Naive thymus-derived CD8-positive, alpha-beta T cell (primary cell): ENCODE measurements around the gene PDE4B. TPM values are rescaled to one million over a fixed set of nuclear protein-coding genes. Genes with fewer than 3 reads are reported as not detected.
"Not testable (repeated sequence)": the region's sequence is repeated elsewhere in the genome, so short reads cannot be mapped to it uniquely, and the experiment has no call there.

Experiments used
- ATAC-seq, 2 donors: fragments of 150-1000 bp; cut with Tn5 transposase in 1 of 2; sonication (Bioruptor Pico), chemical (Tn5 transposase) in 1 of 2; 1 replicate in 1 of 2; 2 replicates in 1 of 2; pipeline ENCODE4 v1.10.0; 2021; ENCODE audit warnings: mild to moderate bottlenecking in 2 of 2, moderate library complexity in 2 of 2
- POLR2A ChIA-PET: fragments of 350-600 bp; sonication (Branson Sonifier 250); formaldehyde crosslinking; loops from one replicate; lab custom pipeline; 2021; ENCODE audit warnings: antibody characterized with exemption; lab: Charles Lee
- DNase-seq, 10 donors: peaks; one replicate each; pipeline versions ENCODE4 v3.0.0 to v3.0.0-alpha.2; 2020 to 2022
- H3K27ac Mint-ChIP-seq, 10 donors: one replicate each; pipeline ENCODE4 v1.8.0; 2020 to 2022; ENCODE audit warnings: mild to moderate bottlenecking in 10 of 10, mixed read lengths in 10 of 10, moderate library complexity in 4 of 10, inconsistent platforms in 1 of 10
- H3K27me3 Mint-ChIP-seq, 5 donors: one replicate each; pipeline ENCODE4 v1.8.0; 2021 to 2022; ENCODE audit warnings: mixed read lengths in 5 of 5
- H3K36me3 Mint-ChIP-seq, 3 donors: one replicate each; pipeline ENCODE4 v1.8.0; 2020 to 2022; ENCODE audit warnings: mixed read lengths in 3 of 3, mild to moderate bottlenecking in 2 of 3, inconsistent platforms in 1 of 3
- H3K4me1 Mint-ChIP-seq, 4 donors: one replicate each; pipeline ENCODE4 v1.8.0; 2021 to 2022; ENCODE audit warnings: mixed read lengths in 4 of 4
- H3K4me3 Mint-ChIP-seq, 10 donors: one replicate each; pipeline ENCODE4 v1.8.0; 2020 to 2022; ENCODE audit warnings: mild to moderate bottlenecking in 10 of 10, mixed read lengths in 10 of 10, moderate library complexity in 6 of 10, inconsistent platforms in 1 of 10
- H3K9me3 Mint-ChIP-seq, 9 donors: one replicate each; pipeline ENCODE4 v1.8.0; 2020 to 2022; ENCODE audit warnings: mixed read lengths in 9 of 9, mild to moderate bottlenecking in 3 of 9, inconsistent platforms in 1 of 9, moderate library complexity in 1 of 9
- polyA plus RNA-seq, 3 donors: library from polyadenylated mRNA; unstranded; fragments of 300-500 nt; fragmentation: Illumina TruSeq; gene quantifications; one replicate each; pipeline ENCODE4 v1.2.3, GENCODE V29; 2021
- total RNA-seq, 8 experiments: library from RNA in 2 of 8; stranded (reverse) in 2 of 8; gene quantifications; one replicate each; pipeline ENCODE4 v1.2.3 and lab custom pipeline; 2021 to 2026

PDE4B gene
- total and polyA plus RNA-seq, 5 experiments from 2014 or later = 27.4 to 35.2 (median 31.9) TPM

- no peak overlapping the region for H3K4me3 Mint-ChIP-seq
- H3K4me1 Mint-ChIP-seq = no peaks in the 10 kb centered on the region
- H3K27me3 Mint-ChIP-seq = peaks cover 0 to 4% (median 1%) of the 10 kb centered on the region in 5 donors
- no peak overlapping the region for H3K27ac Mint-ChIP-seq
- H3K9me3 Mint-ChIP-seq = peaks cover 0 to 9% (median 0%) of the 10 kb centered on the region in 9 donors
- ATAC-seq = no peak
- POLR2A ChIA-PET = no interaction called here
- DNase-seq = no peak
- no peaks in the 10 kb centered on the region for H3K36me3 Mint-ChIP-seq
These were observed 172.7 kb downstream of the PDE4B start for GRCh38 chr1:65965112-65965996.

GRCh38 chr1:65967492-65967891 lies 174.8 kb downstream of the PDE4B start:
- DNase-seq, POLR2A ChIA-PET, H3K4me1 Mint-ChIP-seq, H3K36me3 Mint-ChIP-seq, H3K4me3 Mint-ChIP-seq, H3K9me3 Mint-ChIP-seq, ATAC-seq, H3K27ac Mint-ChIP-seq: not testable (repeated sequence)
- peaks cover 0 to 15% (median 9%) of the 10 kb centered on the region in 5 donors for H3K27me3 Mint-ChIP-seq

GRCh38 chr1:65971547-65971946 lies 178.9 kb downstream of the PDE4B start:
- DNase-seq (no peak), ATAC-seq (no peak)
- Mint-ChIP-seq H3K4me3 (no peak overlapping the region), H3K4me1 (no peaks in the 10 kb centered on the region), H3K27ac (no peak overlapping the region), H3K27me3 (peaks cover 0 to 16% (median 8%) of the 10 kb centered on the region in 5 donors), H3K9me3 (peaks cover 0 to 31% (median 17%) of the 10 kb centered on the region in 9 donors), H3K36me3 (peaks cover 0 to 13% (median 7%) of the 10 kb centered on the region in 3 donors)
- POLR2A ChIA-PET = no interaction called here

GRCh38 chr1:65975708-65976107 lies 183.0 kb downstream of the PDE4B start:
- Mint-ChIP-seq H3K4me3 (no peak overlapping the region), H3K9me3 (peaks cover 0 to 28% (median 20%) of the 10 kb centered on the region in 9 donors), H3K27me3 (peaks cover 4 to 33% (median 12%) of the 10 kb centered on the region in 5 donors), H3K27ac (no peak overlapping the region), H3K36me3 (peaks cover 0 to 19% (median 7%) of the 10 kb centered on the region in 3 donors), H3K4me1 (no peaks in the 10 kb centered on the region)
- DNase-seq (no peak), ATAC-seq (no peak)
- POLR2A ChIA-PET = no interaction called here

- no peaks in the 10 kb centered on the region for H3K4me1 Mint-ChIP-seq
- peaks cover 10 to 52% (median 14%) of the 10 kb centered on the region in 5 donors for H3K27me3 Mint-ChIP-seq
- ATAC-seq (no peak), DNase-seq (no peak)
- no peak overlapping the region for H3K27ac Mint-ChIP-seq
- peaks cover 0 to 19% (median 7%) of the 10 kb centered on the region in 3 donors for H3K36me3 Mint-ChIP-seq
- POLR2A ChIA-PET = no interaction called here
- no peak overlapping the region for H3K4me3 Mint-ChIP-seq
- H3K9me3 Mint-ChIP-seq = peaks cover 0 to 28% (median 19%) of the 10 kb centered on the region in 9 donors
These were observed 186.7 kb downstream of the PDE4B start for GRCh38 chr1:65979136-65980044.

- POLR2A ChIA-PET = no interaction called here
- Mint-ChIP-seq H3K36me3 (peaks cover 0 to 11% (median 2%) of the 10 kb centered on the region in 3 donors), H3K27me3 (peaks cover 10 to 54% (median 14%) of the 10 kb centered on the region in 5 donors), H3K4me3 (no peak overlapping the region), H3K9me3 (peaks cover 0 to 20% (median 11%) of the 10 kb centered on the region in 9 donors), H3K27ac (no peak overlapping the region), H3K4me1 (no peaks in the 10 kb centered on the region)
- ATAC-seq = no peak
- no peak for DNase-seq
These were observed 187.5 kb downstream of the PDE4B start for GRCh38 chr1:65980237-65980636.

GRCh38 chr1:65983500-65983899 lies 190.8 kb downstream of the PDE4B start:
- Mint-ChIP-seq H3K27ac (no peak overlapping the region), H3K36me3 (no peaks in the 10 kb centered on the region), H3K4me3 (no peak overlapping the region), H3K4me1 (no peaks in the 10 kb centered on the region), H3K9me3 (no peaks in the 10 kb centered on the region), H3K27me3 (peaks cover 14 to 53% (median 17%) of the 10 kb centered on the region in 5 donors)
- no peak for DNase-seq
- no peak for ATAC-seq
- POLR2A ChIA-PET = no interaction called here

GRCh38 chr1:65985393-65986066 lies 192.8 kb downstream of the PDE4B start:
- no peak for ATAC-seq
- DNase-seq = no peak
- no peaks in the 10 kb centered on the region for H3K36me3 Mint-ChIP-seq
- H3K4me3 Mint-ChIP-seq = no peak overlapping the region
- no peaks in the 10 kb centered on the region for H3K9me3 Mint-ChIP-seq
- H3K4me1 Mint-ChIP-seq = no peaks in the 10 kb centered on the region
- POLR2A ChIA-PET = no interaction called here
- peaks cover 10 to 33% (median 10%) of the 10 kb centered on the region in 5 donors for H3K27me3 Mint-ChIP-seq
- H3K27ac Mint-ChIP-seq = no peak overlapping the region

GRCh38 chr1:65986146-65986545 lies 193.5 kb downstream of the PDE4B start:
- Mint-ChIP-seq H3K27me3 (peaks cover 10 to 33% (median 12%) of the 10 kb centered on the region in 5 donors), H3K4me1 (no peaks in the 10 kb centered on the region), H3K36me3 (no peaks in the 10 kb centered on the region), H3K4me3 (no peak overlapping the region), H3K27ac (no peak overlapping the region), H3K9me3 (no peaks in the 10 kb centered on the region)
- ATAC-seq = no peak
- POLR2A ChIA-PET = no interaction called here
- DNase-seq = no peak

GRCh38 chr1:65990161-65990560 lies 197.5 kb downstream of the PDE4B start:
- H3K27ac Mint-ChIP-seq = no peak overlapping the region
- ATAC-seq (no peak), DNase-seq (no peak)
- POLR2A ChIA-PET = no interaction called here
- no peaks in the 10 kb centered on the region for H3K4me1 Mint-ChIP-seq
- H3K27me3 Mint-ChIP-seq = peaks cover 0 to 11% (median 3%) of the 10 kb centered on the region in 5 donors
- no peak overlapping the region for H3K4me3 Mint-ChIP-seq
- no peaks in the 10 kb centered on the region for H3K9me3 Mint-ChIP-seq
- no peaks in the 10 kb centered on the region for H3K36me3 Mint-ChIP-seq

GRCh38 chr1:65991694-65992093 lies 199.0 kb downstream of the PDE4B start:
- Mint-ChIP-seq H3K4me1 (no peaks in the 10 kb centered on the region), H3K9me3 (no peaks in the 10 kb centered on the region), H3K27me3 (peaks cover 0 to 9% (median 3%) of the 10 kb centered on the region in 5 donors), H3K36me3 (no peaks in the 10 kb centered on the region), H3K27ac (no peak overlapping the region), H3K4me3 (no peak overlapping the region)
- POLR2A ChIA-PET = no interaction called here
- DNase-seq (no peak), ATAC-seq (no peak)

GRCh38 chr1:65992165-65992821 lies 199.6 kb downstream of the PDE4B start:
- H3K27me3 Mint-ChIP-seq = peaks cover 0 to 7% (median 3%) of the 10 kb centered on the region in 5 donors
- H3K4me1 Mint-ChIP-seq = no peaks in the 10 kb centered on the region
- no peak overlapping the region for H3K4me3 Mint-ChIP-seq
- DNase-seq (no peak), ATAC-seq (no peak)
- H3K27ac Mint-ChIP-seq = no peak overlapping the region
- H3K36me3 Mint-ChIP-seq = no peaks in the 10 kb centered on the region
- H3K9me3 Mint-ChIP-seq = no peaks in the 10 kb centered on the region
- POLR2A ChIA-PET = no interaction called here
